ENCODE measurements around the gene TCAIM.

TCAIM gene

GRCh38 chr3:44445786-44446185 lies 107.2 kb downstream of the TCAIM start:
- no peak overlapping the region for H3K4me3 ChIP-seq (ENCODE audit: low read depth, low read length)
- no peak for TF ChIP-seq CTCF (IDR thresholded peaks at IDR 0.05; ENCODE audit: low read depth, low read length)

- no peak overlapping the region for H3K4me3 ChIP-seq (ENCODE audit: low read depth, low read length)
- no peak for TF ChIP-seq CTCF (IDR thresholded peaks at IDR 0.05; ENCODE audit: low read depth, low read length)
Measured at GRCh38 chr3:44446929-44447328, 108.4 kb downstream of the TCAIM start.

GRCh38 chr3:44451441-44451840 lies 112.9 kb downstream of the TCAIM start:
- H3K4me3 ChIP-seq (ENCODE audit: low read depth, low read length), result no peak overlapping the region
- no peak for TF ChIP-seq CTCF (IDR thresholded peaks at IDR 0.05; ENCODE audit: low read depth, low read length)

- no peak for TF ChIP-seq CTCF (IDR thresholded peaks at IDR 0.05; ENCODE audit: low read depth, low read length)
- no peak overlapping the region for H3K4me3 ChIP-seq (ENCODE audit: low read depth, low read length)
Measured at GRCh38 chr3:44454258-44454657, 115.7 kb downstream of the TCAIM start.

GRCh38 chr3:44455318-44455717 lies 116.8 kb downstream of the TCAIM start:
- no peak for TF ChIP-seq CTCF (IDR thresholded peaks at IDR 0.05; ENCODE audit: low read depth, low read length)

More at GRCh38 chr3:44455318-44455717, 116.8 kb downstream of the TCAIM start:
- H3K4me3 ChIP-seq (ENCODE audit: low read depth, low read length), result no peak overlapping the region

Measured in WI38 (cell line).